Cardiac muscle cell (in vitro differentiated cells and primary cell): ENCODE data around the gene ALG9. TPM values are rescaled to one million over a fixed set of nuclear protein-coding genes. Genes with fewer than 3 reads are reported as not detected.
"Not testable (repeated sequence)": the region's sequence is repeated elsewhere in the genome, so short reads cannot be mapped to it uniquely, and the experiment has no call there.

Experiments used
- DNase-seq, 2 donors: peaks; one replicate each; pipeline versions ENCODE4 v3.0.0 to v3.0.0-alpha.2; 2010 to 2017; ENCODE audit warnings: low read depth in 1 of 2, low spot score in 1 of 2
- H3K27ac ChIP-seq: fragments of 200-600 bp; sonication (generic); 2 replicates; pipeline ENCODE4 v1.5.1; 2016
- H3K27me3 ChIP-seq: fragments of 200-600 bp; sonication (generic); 2 replicates; pipeline ENCODE4 v1.6.0; 2016; ENCODE audit warnings: control low read depth
- H3K36me3 ChIP-seq: fragments of 200-600 bp; sonication (generic); 2 replicates; pipeline ENCODE4 v1.5.1; 2016; ENCODE audit warnings: control low read depth
- H3K4me1 ChIP-seq: fragments of 200-600 bp; sonication (generic); 2 replicates; pipeline ENCODE4 v1.8.1; 2017; ENCODE audit warnings: low read depth, mild to moderate bottlenecking, mixed run types
- H3K4me3 ChIP-seq: fragments of 200-600 bp; sonication (generic); 2 replicates; pipeline ENCODE4 v1.5.1; 2016; ENCODE audit warnings: mild to moderate bottlenecking
- H3K9me3 ChIP-seq: fragments of 200-600 bp; sonication (generic); 2 replicates; pipeline ENCODE4 v1.5.1; 2017; ENCODE audit warnings: low read depth, mild to moderate bottlenecking, control low read depth
- polyA plus RNA-seq: library from polyadenylated mRNA; unstranded; fragments of >200 nt; fragmentation: Nextera tagmentation; extraction: Ambion mirVana; gene quantifications from 2 replicates; pipeline ENCODE4 v1.2.1, GENCODE V29; 2016
- total RNA-seq: library from RNA; depleted of rRNA; stranded (reverse); fragments of >200 nt; gene quantifications from 2 replicates; pipeline ENCODE4 v1.2.3, GENCODE V29; 2016
- TF ChIP-seq, protein P1 (sequence below): IDR thresholded peaks from 2 replicates; pipeline ENCODE4 v1.5.1; 2012; ENCODE audit warnings: low read depth, mild to moderate bottlenecking, low read length

The ALG9 gene
- total and polyA plus RNA-seq, 2 experiments from 2014 or later, result 32.8 to 49.9 TPM

DNA sequence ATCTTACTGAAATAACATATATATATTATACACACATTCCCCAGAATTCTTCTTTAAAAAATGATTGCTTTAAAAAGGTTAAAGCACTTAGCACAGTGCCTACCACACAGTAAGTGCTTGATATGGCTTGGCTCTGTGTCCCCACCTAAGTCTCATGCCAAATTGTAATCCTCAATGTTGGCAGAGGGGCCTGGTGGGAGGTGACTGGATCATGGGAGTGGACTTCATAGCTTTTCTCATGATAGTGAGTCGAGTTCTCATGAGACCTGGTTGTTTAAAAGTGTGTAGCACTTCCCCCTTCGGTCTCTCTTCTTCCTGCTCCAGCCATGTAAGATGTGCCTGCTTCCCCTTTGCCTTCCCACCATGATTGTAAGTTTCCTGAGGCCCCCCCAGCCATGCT, 34.0 kb upstream of the ALG9 start:
- TF ChIP-seq, protein P1, sequence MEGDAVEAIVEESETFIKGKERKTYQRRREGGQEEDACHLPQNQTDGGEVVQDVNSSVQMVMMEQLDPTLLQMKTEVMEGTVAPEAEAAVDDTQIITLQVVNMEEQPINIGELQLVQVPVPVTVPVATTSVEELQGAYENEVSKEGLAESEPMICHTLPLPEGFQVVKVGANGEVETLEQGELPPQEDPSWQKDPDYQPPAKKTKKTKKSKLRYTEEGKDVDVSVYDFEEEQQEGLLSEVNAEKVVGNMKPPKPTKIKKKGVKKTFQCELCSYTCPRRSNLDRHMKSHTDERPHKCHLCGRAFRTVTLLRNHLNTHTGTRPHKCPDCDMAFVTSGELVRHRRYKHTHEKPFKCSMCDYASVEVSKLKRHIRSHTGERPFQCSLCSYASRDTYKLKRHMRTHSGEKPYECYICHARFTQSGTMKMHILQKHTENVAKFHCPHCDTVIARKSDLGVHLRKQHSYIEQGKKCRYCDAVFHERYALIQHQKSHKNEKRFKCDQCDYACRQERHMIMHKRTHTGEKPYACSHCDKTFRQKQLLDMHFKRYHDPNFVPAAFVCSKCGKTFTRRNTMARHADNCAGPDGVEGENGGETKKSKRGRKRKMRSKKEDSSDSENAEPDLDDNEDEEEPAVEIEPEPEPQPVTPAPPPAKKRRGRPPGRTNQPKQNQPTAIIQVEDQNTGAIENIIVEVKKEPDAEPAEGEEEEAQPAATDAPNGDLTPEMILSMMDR, result no peak
- Histone ChIP-seq H3K27ac (no peak overlapping the region), H3K9me3 (no peaks in the 10 kb centered on the region), H3K36me3 (no peaks in the 10 kb centered on the region), H3K4me1 (peaks cover 15% of the 10 kb centered on the region), H3K27me3 (no peaks in the 10 kb centered on the region), H3K4me3 (no peak overlapping the region)
- DNase-seq, result no peak

DNA sequence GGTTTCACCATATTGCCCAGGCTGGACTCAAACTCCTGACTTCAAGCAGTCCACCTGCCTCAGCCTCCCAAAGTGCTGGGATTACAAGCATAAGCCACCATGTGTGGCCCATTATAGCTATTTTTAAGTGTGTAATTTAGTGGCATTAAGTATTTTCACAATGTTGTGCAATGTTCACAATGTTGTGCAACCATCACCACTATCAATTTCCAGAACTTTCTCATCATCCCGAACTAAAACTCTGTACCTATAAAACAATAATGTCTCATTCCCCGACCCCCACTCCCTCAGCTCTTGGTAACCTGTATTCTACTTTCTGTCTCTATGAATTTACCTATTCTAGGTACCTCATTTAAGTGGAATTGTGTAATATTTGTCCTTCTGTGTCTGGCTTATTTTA, 15.5 kb upstream of the ALG9 start:
- TF ChIP-seq, protein P1, result no peak
- Histone ChIP-seq H3K4me3 (no peak overlapping the region), H3K27me3 (no peaks in the 10 kb centered on the region), H3K27ac (no peak overlapping the region), H3K9me3 (no peaks in the 10 kb centered on the region), H3K36me3 (peaks cover 4% of the 10 kb centered on the region), H3K4me1 (no peaks in the 10 kb centered on the region)
- DNase-seq, result no peak

DNA sequence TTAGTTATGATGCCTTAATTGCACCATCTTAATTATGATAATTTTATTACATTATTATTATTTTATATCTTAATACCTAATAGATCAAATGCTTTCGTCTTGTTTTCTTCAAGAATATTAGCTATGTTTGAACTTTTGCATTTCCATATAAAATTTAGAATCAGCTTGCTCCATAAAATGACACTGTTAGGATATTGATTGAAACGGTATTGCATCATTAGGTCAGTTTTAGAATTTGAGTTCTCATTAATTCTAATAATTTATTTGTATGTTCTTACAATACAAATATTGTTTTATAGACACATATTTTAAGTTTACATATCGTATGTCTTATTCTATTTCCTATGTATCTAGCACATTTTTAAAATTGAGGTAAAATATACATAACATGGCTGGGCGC, 14.7 kb upstream of the ALG9 start:
- TF ChIP-seq, protein P1, result no peak
- Histone ChIP-seq H3K4me3 (no peak overlapping the region), H3K4me1 (no peaks in the 10 kb centered on the region), H3K27ac (no peak overlapping the region), H3K9me3 (no peaks in the 10 kb centered on the region), H3K36me3 (peaks cover 4% of the 10 kb centered on the region), H3K27me3 (no peaks in the 10 kb centered on the region)
- DNase-seq, result no peak

DNA sequence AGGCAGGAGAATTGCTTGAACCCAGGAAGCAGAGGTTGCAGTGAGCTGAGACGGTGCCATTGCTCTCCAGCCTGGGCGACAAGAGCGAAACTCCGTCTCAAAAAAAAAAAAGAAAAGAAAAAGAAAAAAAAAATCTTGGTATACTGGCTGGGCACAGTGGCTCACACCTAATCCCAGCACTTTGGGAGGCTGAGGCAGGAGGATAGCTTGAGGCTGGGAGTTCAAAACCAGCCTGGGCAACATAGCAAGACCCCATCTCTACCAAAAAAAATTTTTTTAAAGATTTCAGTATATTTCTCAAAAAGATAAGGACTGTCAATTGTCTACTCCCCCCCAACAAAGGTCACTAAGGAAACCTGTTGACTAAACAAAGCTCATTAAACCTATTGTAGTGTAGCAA, 13.7 kb upstream of the ALG9 start:
- DNase-seq, H3K4me1 ChIP-seq: not testable (repeated sequence)

DNA sequence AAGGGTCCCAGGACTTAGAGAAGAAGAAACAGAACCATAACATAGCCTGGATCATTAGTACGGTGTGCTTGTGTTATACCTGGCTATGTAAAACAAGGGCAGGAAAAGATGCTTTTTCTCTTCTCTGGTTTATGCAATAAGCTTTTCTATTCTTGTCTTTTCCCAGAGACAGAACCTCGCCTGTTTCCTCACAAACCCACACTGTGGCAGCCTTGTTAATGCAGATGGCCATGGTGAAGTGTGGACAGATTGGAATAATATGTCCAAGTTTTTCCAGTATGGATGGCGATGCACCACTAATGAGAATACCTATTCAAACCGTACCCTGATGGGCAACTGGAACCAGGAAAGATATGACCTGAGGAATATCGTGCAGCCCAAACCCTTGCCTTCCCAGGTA, 10.8 kb upstream of the ALG9 start:
- peaks cover 4% of the 10 kb centered on the region for H3K36me3 ChIP-seq
- peaks cover 7% of the 10 kb centered on the region for H3K4me1 ChIP-seq
- TF ChIP-seq, protein P1, result no peak
- H3K27me3 ChIP-seq, result no peaks in the 10 kb centered on the region
- no peak overlapping the region for H3K27ac ChIP-seq
- H3K4me3 ChIP-seq, result no peak overlapping the region
- no peak for DNase-seq
- H3K9me3 ChIP-seq, result no peaks in the 10 kb centered on the region

More for the DNA sequence above, 13.7 kb upstream of the ALG9 start:
- not testable (repeated sequence) for H3K27ac ChIP-seq, H3K9me3 ChIP-seq, H3K27me3 ChIP-seq, H3K36me3 ChIP-seq, H3K4me3 ChIP-seq

DNA sequence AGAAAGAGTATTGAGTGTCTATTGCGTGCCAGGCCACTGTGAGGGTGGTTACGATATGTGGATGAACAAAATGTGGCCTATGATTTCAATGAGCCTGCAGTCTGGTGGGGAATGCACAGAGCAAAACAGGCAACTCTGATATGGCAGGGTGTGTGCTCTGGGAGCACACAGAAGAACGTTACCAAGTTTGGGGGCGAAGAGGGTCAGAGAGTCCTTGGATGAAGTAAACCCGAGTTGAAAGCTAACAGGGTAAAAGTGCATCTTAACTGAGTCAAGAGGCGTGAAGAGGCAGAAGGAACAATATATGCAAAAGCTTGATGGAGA, 8.2 kb upstream of the ALG9 start:
- no peaks in the 10 kb centered on the region for H3K27me3 ChIP-seq
- H3K4me3 ChIP-seq, result peak overlapping the region; percentile 55
- no peak for DNase-seq
- TF ChIP-seq, protein P1, result no peak
- peaks cover 7% of the 10 kb centered on the region for H3K4me1 ChIP-seq
- H3K36me3 ChIP-seq, result peaks cover 4% of the 10 kb centered on the region
- H3K27ac ChIP-seq, result peak overlapping the region; percentile 96
- H3K9me3 ChIP-seq, result no peaks in the 10 kb centered on the region
